Caco-2 (cell line): Measurements from ENCODE around the gene SPEG. TPM values are rescaled to one million over a fixed set of nuclear protein-coding genes. Genes with fewer than 3 reads are reported as not detected.

Source experiments
- BruUV-seq: library from RNA; stranded (reverse); fragments of 400-500 nt; replicated peaks from 2 replicates; lab custom pipeline; 2021; lab: Mats Ljungman, UMichigan
- CTCF ChIA-PET: fragments of 300-600 bp; sonication (Branson Sonifier 250); formaldehyde crosslinking; loops from one replicate; lab custom pipeline; 2022; ENCODE audit warnings: antibody characterized with exemption; lab: Charles Lee
- POLR2A ChIA-PET: fragments of 300-600 bp; sonication (Branson Sonifier 250); formaldehyde crosslinking; loops from one replicate; lab custom pipeline; 2022; ENCODE audit warnings: antibody characterized with exemption; lab: Charles Lee
- DNase-seq, 2 experiments: peaks; one replicate each; pipeline versions ENCODE4 v3.0.0 to v3.0.0-alpha.2; 2020 to 2022
- H3K27me3 ChIP-seq: replicated peaks from 2 replicates; pipeline ENCODE4 v1.6.0; 2011; ENCODE audit warnings: low read length; ENCODE audit not compliant: control insufficient read depth, insufficient read depth
- H3K36me3 ChIP-seq: 2 replicates; pipeline ENCODE4 v1.5.1; 2011; ENCODE audit warnings: low read length; ENCODE audit not compliant: control insufficient read depth, insufficient read depth
- H3K4me1 ChIP-seq: fragments of 250-450 bp; sonication (Bioruptor Pico); 2 replicates; pipeline ENCODE4 v1.5.1; 2020; ENCODE audit warnings: mild to moderate bottlenecking
- H3K4me3 ChIP-seq: 2 replicates; pipeline ENCODE4 v1.5.1; 2011; ENCODE audit warnings: low read depth, mild to moderate bottlenecking, control low read depth, low read length
- H3K9me3 ChIP-seq: fragments of 250-450 bp; sonication (Bioruptor Pico); 2 replicates; pipeline ENCODE4 v1.5.1; 2020; ENCODE audit warnings: mild to moderate bottlenecking, moderate library complexity
- H3K27ac Mint-ChIP-seq: one replicate; pipeline ENCODE4 v1.8.0; 2022; ENCODE audit warnings: mixed read lengths; ENCODE audit not compliant: unreplicated experiment
- H3K27me3 Mint-ChIP-seq: one replicate; pipeline ENCODE4 v1.8.0; 2022; ENCODE audit warnings: mixed read lengths; ENCODE audit not compliant: insufficient read depth, unreplicated experiment
- H3K36me3 Mint-ChIP-seq: one replicate; pipeline ENCODE4 v1.8.0; 2022; ENCODE audit warnings: mild to moderate bottlenecking, mixed read lengths; ENCODE audit not compliant: insufficient read depth, unreplicated experiment
- H3K4me1 Mint-ChIP-seq: one replicate; pipeline ENCODE4 v1.8.0; 2022; ENCODE audit warnings: low read depth, mixed read lengths; ENCODE audit not compliant: unreplicated experiment
- H3K4me3 Mint-ChIP-seq: one replicate; pipeline ENCODE4 v1.8.0; 2022; ENCODE audit warnings: mild to moderate bottlenecking, moderate library complexity, mixed read lengths; ENCODE audit not compliant: unreplicated experiment
- H3K9me3 Mint-ChIP-seq: one replicate; pipeline ENCODE4 v1.8.0; 2022; ENCODE audit warnings: mixed read lengths; ENCODE audit not compliant: unreplicated experiment
- intact Hi-C: fragments of 100-400 bp; cut with micrococcal nuclease; formaldehyde crosslinking; loops from one replicate; pipeline ENCODE4 v1.10.0; 2022; ENCODE audit not compliant: unreplicated experiment
- total RNA-seq: library from RNA; stranded (reverse); gene quantifications from 2 replicates; pipeline ENCODE4 v1.2.3, GENCODE V29; 2022
- TF ChIP-seq, protein P1 (sequence below), 2 experiments: fragments of 200-600 bp in 1 of 2; IDR thresholded peaks; 1 replicate in 1 of 2; 2 replicates in 1 of 2; pipeline versions ENCODE4 v1.5.1 to v1.8.0; 2011 to 2022; ENCODE audit warnings: antibody characterized with exemption in 1 of 2, control low read depth in 1 of 2, inconsistent platforms in 1 of 2, low read depth in 1 of 2, low read length in 1 of 2, mild to moderate bottlenecking in 1 of 2, moderate library complexity in 1 of 2; ENCODE audit not compliant: insufficient read depth in 1 of 2, severe bottlenecking in 1 of 2, unreplicated experiment in 1 of 2

Gene SPEG
- total RNA-seq, 1 experiment from 2014 or later: 18.6 TPM

GRCh38 chr2:219399716-219400478, 34.7 kb upstream of the SPEG start:
- Histone ChIP-seq H3K4me3 (no peak overlapping the region), H3K9me3 (no peaks in the 10 kb centered on the region), H3K27me3 (no peaks in the 10 kb centered on the region), H3K4me1 (peaks cover 28% of the 10 kb centered on the region), H3K36me3 (no peaks in the 10 kb centered on the region)
- TF ChIP-seq, protein P1, sequence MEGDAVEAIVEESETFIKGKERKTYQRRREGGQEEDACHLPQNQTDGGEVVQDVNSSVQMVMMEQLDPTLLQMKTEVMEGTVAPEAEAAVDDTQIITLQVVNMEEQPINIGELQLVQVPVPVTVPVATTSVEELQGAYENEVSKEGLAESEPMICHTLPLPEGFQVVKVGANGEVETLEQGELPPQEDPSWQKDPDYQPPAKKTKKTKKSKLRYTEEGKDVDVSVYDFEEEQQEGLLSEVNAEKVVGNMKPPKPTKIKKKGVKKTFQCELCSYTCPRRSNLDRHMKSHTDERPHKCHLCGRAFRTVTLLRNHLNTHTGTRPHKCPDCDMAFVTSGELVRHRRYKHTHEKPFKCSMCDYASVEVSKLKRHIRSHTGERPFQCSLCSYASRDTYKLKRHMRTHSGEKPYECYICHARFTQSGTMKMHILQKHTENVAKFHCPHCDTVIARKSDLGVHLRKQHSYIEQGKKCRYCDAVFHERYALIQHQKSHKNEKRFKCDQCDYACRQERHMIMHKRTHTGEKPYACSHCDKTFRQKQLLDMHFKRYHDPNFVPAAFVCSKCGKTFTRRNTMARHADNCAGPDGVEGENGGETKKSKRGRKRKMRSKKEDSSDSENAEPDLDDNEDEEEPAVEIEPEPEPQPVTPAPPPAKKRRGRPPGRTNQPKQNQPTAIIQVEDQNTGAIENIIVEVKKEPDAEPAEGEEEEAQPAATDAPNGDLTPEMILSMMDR (IDR thresholded peaks at IDR 0.05; ENCODE audit: insufficient read depth in 1 of 2, low read depth in 1 of 2, low read length in 1 of 2, severe bottlenecking in 1 of 2, unreplicated experiment in 1 of 2): no peak
- Mint-ChIP-seq H3K27me3 (no peaks in the 10 kb centered on the region), H3K4me1 (peaks cover 22% of the 10 kb centered on the region), H3K36me3 (no peaks in the 10 kb centered on the region), H3K27ac (peak overlapping the region; percentile 24), H3K4me3 (peak overlapping the region; percentile 1), H3K9me3 (no peaks in the 10 kb centered on the region)
- ChIA-PET POLR2A (no interaction called here), CTCF (interaction anchor here (0.6 to 1.2 kb wide), 2 partner anchors 42 to 43 kb away, joined by 5 to 7 read pairs; no protein-coding TSS in a partner anchor)
- DNase-seq: no peak
- intact Hi-C loops: loop anchor here (1.0 kb wide), 1 partner anchor 12 kb away; no protein-coding TSS in a partner anchor
- BruUV-seq: no TSS peak

GRCh38 chr2:219400562-219400961, 34.1 kb upstream of the SPEG start:
- no peaks in the 10 kb centered on the region for H3K9me3 ChIP-seq
- Mint-ChIP-seq H3K4me3 (peak overlapping the region; percentile 1), H3K27ac (peak overlapping the region; percentile 24), H3K9me3 (no peaks in the 10 kb centered on the region), H3K27me3 (no peaks in the 10 kb centered on the region), H3K4me1 (peaks cover 22% of the 10 kb centered on the region), H3K36me3 (no peaks in the 10 kb centered on the region)
- no peaks in the 10 kb centered on the region for H3K27me3 ChIP-seq
- no peaks in the 10 kb centered on the region for H3K36me3 ChIP-seq
- intact Hi-C loops: no loop called here
- no TSS peak for BruUV-seq
- POLR2A ChIA-PET: no interaction called here
- H3K4me3 ChIP-seq: no peak overlapping the region
- CTCF ChIA-PET: interaction anchor here (0.6 kb wide), 1 partner anchor 41 kb away, joined by 7 read pairs; no protein-coding TSS in a partner anchor
- no peak for DNase-seq
- TF ChIP-seq, protein P1 (IDR thresholded peaks at IDR 0.05; ENCODE audit: insufficient read depth in 1 of 2, low read depth in 1 of 2, low read length in 1 of 2, severe bottlenecking in 1 of 2, unreplicated experiment in 1 of 2): no peak
- peaks cover 28% of the 10 kb centered on the region for H3K4me1 ChIP-seq

GRCh38 chr2:219401606-219402005, 33.0 kb upstream of the SPEG start:
- TF ChIP-seq, protein P1 (IDR thresholded peaks at IDR 0.05; ENCODE audit: insufficient read depth in 1 of 2, low read depth in 1 of 2, low read length in 1 of 2, severe bottlenecking in 1 of 2, unreplicated experiment in 1 of 2): no peak
- no peaks in the 10 kb centered on the region for H3K27me3 Mint-ChIP-seq
- H3K4me1 Mint-ChIP-seq: peaks cover 22% of the 10 kb centered on the region
- Histone ChIP-seq H3K4me1 (peaks cover 28% of the 10 kb centered on the region), H3K36me3 (no peaks in the 10 kb centered on the region), H3K9me3 (no peaks in the 10 kb centered on the region), H3K4me3 (no peak overlapping the region), H3K27me3 (no peaks in the 10 kb centered on the region)
- no peaks in the 10 kb centered on the region for H3K9me3 Mint-ChIP-seq
- no peak for DNase-seq
- H3K36me3 Mint-ChIP-seq: no peaks in the 10 kb centered on the region
- intact Hi-C loops: no loop called here
- H3K4me3 Mint-ChIP-seq: no peak overlapping the region
- no peak overlapping the region for H3K27ac Mint-ChIP-seq
- BruUV-seq: no TSS peak
- POLR2A ChIA-PET: no interaction called here
- CTCF ChIA-PET: interaction anchor here (0.8 to 3.8 kb wide), 5 partner anchors 13 to 124 kb away, joined by 3 to 25 read pairs (median 4); partner anchors contain the start of gene DNPEP
